ENCODE data around the gene LOXL4. TPM values are rescaled to one million over a fixed set of nuclear protein-coding genes. Genes with fewer than 3 reads are reported as not detected.

LOXL4 gene
- total RNA-seq, 1 experiment from 2014 or later = 0.13 TPM

DNA sequence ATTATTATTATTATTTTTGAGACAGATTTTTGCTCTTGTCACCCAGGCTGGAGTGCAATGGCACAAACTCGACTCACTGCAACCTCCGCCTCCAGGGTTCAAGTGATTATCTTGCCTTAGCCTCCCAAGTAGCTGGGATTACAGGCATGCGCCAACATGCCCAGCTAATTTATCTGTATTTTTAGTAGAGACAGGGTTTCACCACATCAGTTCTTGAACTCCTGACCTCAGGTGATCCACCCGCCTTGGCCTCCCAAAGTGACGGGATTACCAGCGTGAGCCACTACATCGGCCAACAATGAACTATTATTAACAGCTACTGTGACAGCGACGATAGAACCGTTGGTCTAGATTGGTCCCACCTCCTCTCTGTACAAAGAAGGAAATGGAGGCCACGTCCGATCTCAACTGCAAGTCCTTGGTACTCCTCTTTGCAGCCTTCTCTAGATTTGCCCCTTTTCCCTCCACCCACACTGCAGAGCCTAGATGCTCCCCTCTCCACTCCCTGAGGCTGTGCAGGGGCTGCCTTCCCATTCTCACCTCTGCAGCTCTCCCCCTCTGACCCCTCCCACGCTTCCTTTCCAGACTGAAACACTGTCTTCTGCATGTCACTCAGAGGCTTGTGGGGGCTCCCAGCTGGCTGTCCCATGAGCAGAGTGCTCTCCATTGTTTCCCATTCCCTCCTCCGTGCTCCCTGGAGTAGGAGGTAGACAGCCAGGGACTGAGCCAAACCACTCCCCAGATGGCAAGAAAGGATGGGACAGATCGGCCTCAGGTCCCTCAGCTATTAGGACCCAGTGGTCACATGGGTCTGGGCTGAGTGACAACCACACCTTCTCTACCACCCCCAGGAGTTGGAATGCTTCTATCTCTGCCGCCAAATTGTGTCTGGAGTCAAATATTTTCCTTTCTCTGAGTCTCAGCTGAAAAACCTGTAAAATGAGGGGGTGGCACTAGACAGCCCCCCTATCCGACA, 2.3 kb downstream of the LOXL4 start:
- Histone ChIP-seq H4K20me1 (ENCODE audit: control insufficient read depth, insufficient read depth, insufficient read length) (no peaks in the 10 kb centered on the region), H2BK20ac (ENCODE audit: low read depth, low read length, poor library complexity, severe bottlenecking) (no peak overlapping the region), H4K8ac (replicated peaks; ENCODE audit: insufficient read length, low read depth, low read length) (no peak overlapping the region), H3K56ac (ENCODE audit: insufficient read length, low read depth, low read length) (no peak overlapping the region), H4K5ac (ENCODE audit: insufficient read length, low read depth, low read length) (no peak overlapping the region), H2AK5ac (ENCODE audit: insufficient read length, low read length) (no peak overlapping the region), H2BK5ac (ENCODE audit: insufficient read length, low read length) (no peak overlapping the region), H2BK12ac (ENCODE audit: insufficient read length, low read depth, low read length) (no peak overlapping the region), H3K4ac (ENCODE audit: low read depth, low read length) (no peak overlapping the region), H4K91ac (ENCODE audit: insufficient read length, low read depth, low read length) (no peak overlapping the region), H3K27me3 (ENCODE audit: insufficient read depth, low read length) (no peaks in the 10 kb centered on the region), H3K79me2 (ENCODE audit: insufficient read depth, low read length) (no peaks in the 10 kb centered on the region), H3K23ac (ENCODE audit: insufficient read length, low read depth, low read length) (no peak overlapping the region), H3K23me2 (ENCODE audit: insufficient read length, low read depth, low read length, poor library complexity, severe bottlenecking) (no peaks in the 10 kb centered on the region), H2BK15ac (ENCODE audit: low read depth, low read length) (no peak overlapping the region), H3K79me1 (ENCODE audit: insufficient read depth, low read depth, low read length, poor library complexity, severe bottlenecking) (no peaks in the 10 kb centered on the region), H3K18ac (ENCODE audit: insufficient read length, low read depth, low read length) (no peak overlapping the region), H3K9me3 (ENCODE audit: control insufficient read depth, low read depth, low read length) (no peaks in the 10 kb centered on the region), H2AFZ (ENCODE audit: low read length) (no peak overlapping the region), H3K9ac (ENCODE audit: extremely low read depth, insufficient read length, low read length) (no peak overlapping the region), H3K4me2 (ENCODE audit: insufficient read depth, insufficient read length, low read length) (no peak overlapping the region), H2BK120ac (ENCODE audit: low read depth, low read length, poor library complexity, severe bottlenecking) (no peak overlapping the region), H3K27ac (ENCODE audit: insufficient read length, low read depth, low read length) (no peak overlapping the region), H3K14ac (ENCODE audit: insufficient read depth, low read length) (no peak overlapping the region), H3K4me1 (ENCODE audit: insufficient read depth, low read length) (peaks cover 5% of the 10 kb centered on the region; the same call in 1 of the 2 replicates), H3T11ph (ENCODE audit: low read length) (no peak overlapping the region)
- no peak for DNase-seq
- H3K9me3 Mint-ChIP-seq = no peaks in the 10 kb centered on the region
- WGBS (ENCODE audit: extremely low coverage, insufficient read length, low lambda C conversion rate) = no CpG with 5 or more reads among the region's 17 CpGs
- TF ChIP-seq, protein P1, sequence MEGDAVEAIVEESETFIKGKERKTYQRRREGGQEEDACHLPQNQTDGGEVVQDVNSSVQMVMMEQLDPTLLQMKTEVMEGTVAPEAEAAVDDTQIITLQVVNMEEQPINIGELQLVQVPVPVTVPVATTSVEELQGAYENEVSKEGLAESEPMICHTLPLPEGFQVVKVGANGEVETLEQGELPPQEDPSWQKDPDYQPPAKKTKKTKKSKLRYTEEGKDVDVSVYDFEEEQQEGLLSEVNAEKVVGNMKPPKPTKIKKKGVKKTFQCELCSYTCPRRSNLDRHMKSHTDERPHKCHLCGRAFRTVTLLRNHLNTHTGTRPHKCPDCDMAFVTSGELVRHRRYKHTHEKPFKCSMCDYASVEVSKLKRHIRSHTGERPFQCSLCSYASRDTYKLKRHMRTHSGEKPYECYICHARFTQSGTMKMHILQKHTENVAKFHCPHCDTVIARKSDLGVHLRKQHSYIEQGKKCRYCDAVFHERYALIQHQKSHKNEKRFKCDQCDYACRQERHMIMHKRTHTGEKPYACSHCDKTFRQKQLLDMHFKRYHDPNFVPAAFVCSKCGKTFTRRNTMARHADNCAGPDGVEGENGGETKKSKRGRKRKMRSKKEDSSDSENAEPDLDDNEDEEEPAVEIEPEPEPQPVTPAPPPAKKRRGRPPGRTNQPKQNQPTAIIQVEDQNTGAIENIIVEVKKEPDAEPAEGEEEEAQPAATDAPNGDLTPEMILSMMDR (conservative IDR thresholded peaks at IDR 0.05) = no peak
- no peaks in the 10 kb centered on the region for H3K36me3 Mint-ChIP-seq (ENCODE audit: insufficient read depth in 1 of 3, low read depth in 3 of 3)
- no peak overlapping the region for H3K4me3 Mint-ChIP-seq
- H3K27me3 Mint-ChIP-seq (ENCODE audit: low read depth) = peaks cover 40% of the 10 kb centered on the region
- no peak overlapping the region for H3K27ac Mint-ChIP-seq
- H3K4me1 Mint-ChIP-seq = peaks cover 31 to 37% of the 10 kb centered on the region in 2 experiments

Data from H9 (cell line).